Measurements from ENCODE around the gene CUL9.

- TF ChIP-seq CTCF (IDR thresholded peaks at IDR 0.05; ENCODE audit: low read depth, low read length, missing input control) (no peak), REST (IDR thresholded peaks at IDR 0.05) (no peak), RAD21 (IDR thresholded peaks at IDR 0.05) (no peak), GABPA (IDR thresholded peaks at IDR 0.05 in 1 of 2, conservative IDR thresholded peaks at IDR 0.05 in 1 of 2) (no peak), FOXA1 (IDR thresholded peaks at IDR 0.05) (no peak)
Measured at GRCh38 chr6:43203718-43204095, 21.7 kb downstream of the CUL9 start.
